WTC11 (cell line): ENCODE data around the gene RASSF3. TPM values are rescaled to one million over a fixed set of nuclear protein-coding genes. Genes with fewer than 3 reads are reported as not detected.

Experiments used
- ATAC-seq: fragments of 200-7000 bp; cut with Tn5 transposase; 2 replicates; pipeline ENCODE4 v1.10.0; 2021; ENCODE audit warnings: mild to moderate bottlenecking, moderate library complexity
- CTCF ChIA-PET: fragments of 300-600 bp; sonication (Branson Sonifier 250); formaldehyde crosslinking; loops from one replicate; lab custom pipeline; 2021; ENCODE audit warnings: antibody characterized with exemption; lab: Charles Lee
- POLR2A ChIA-PET: fragments of 350-600 bp; sonication (Branson Sonifier 250); formaldehyde crosslinking; loops from one replicate; lab custom pipeline; 2021; ENCODE audit warnings: antibody characterized with exemption; lab: Charles Lee
- DNase-seq: peaks from one replicate; pipeline ENCODE4 v3.0.0; 2021; ENCODE audit warnings: low spot score
- H3K27ac Mint-ChIP-seq: 2 replicates; pipeline ENCODE4 v1.8.0; 2021; ENCODE audit warnings: mixed read lengths
- H3K27me3 Mint-ChIP-seq: 2 replicates; pipeline ENCODE4 v1.8.0; 2021; ENCODE audit warnings: low read depth, mild to moderate bottlenecking, moderate library complexity, mixed read lengths
- H3K36me3 Mint-ChIP-seq: 2 replicates; pipeline ENCODE4 v1.8.0; 2021; ENCODE audit warnings: mixed read lengths
- H3K4me1 Mint-ChIP-seq: 2 replicates; pipeline ENCODE4 v1.8.0; 2022; ENCODE audit warnings: mixed read lengths
- H3K4me3 Mint-ChIP-seq: 2 replicates; pipeline ENCODE4 v1.8.0; 2021; ENCODE audit warnings: mild to moderate bottlenecking, moderate library complexity, mixed read lengths
- H3K9me3 Mint-ChIP-seq: 2 replicates; pipeline ENCODE4 v1.8.0; 2021; ENCODE audit warnings: mixed read lengths
- ATF1 ChIP-seq: sonication (generic); formaldehyde crosslinking; IDR thresholded peaks from 2 replicates; pipeline ENCODE4 v1.8.1; 2023; ENCODE audit warnings: mild to moderate bottlenecking, moderate library complexity, missing genetic modification reagents
- ESRRA ChIP-seq: sonication (generic); formaldehyde crosslinking; IDR thresholded peaks from 2 replicates; pipeline ENCODE4 v1.8.1; 2022; ENCODE audit warnings: mild to moderate bottlenecking, missing genetic modification reagents, borderline replicate concordance
- GABPB1 ChIP-seq: sonication (generic); formaldehyde crosslinking; IDR thresholded peaks from 2 replicates; pipeline ENCODE4 v1.8.1; 2023; ENCODE audit warnings: mild to moderate bottlenecking, missing genetic modification reagents
- JUN ChIP-seq: sonication (generic); formaldehyde crosslinking; IDR thresholded peaks from 2 replicates; pipeline ENCODE4 v1.8.0; 2023; ENCODE audit warnings: mild to moderate bottlenecking, missing genetic modification reagents
- NFATC4 ChIP-seq: fragments of 250-450 bp; sonication (Bioruptor Pico); IDR thresholded peaks from 2 replicates; pipeline ENCODE4 v1.9.0; 2021; ENCODE audit warnings: mild to moderate bottlenecking
- ZNF317 ChIP-seq: sonication (generic); formaldehyde crosslinking; IDR thresholded peaks from 2 replicates; pipeline ENCODE4 v1.8.1; 2023; ENCODE audit warnings: low read depth, mild to moderate bottlenecking, moderate library complexity, missing genetic modification reagents, borderline replicate concordance
- ZNF416 ChIP-seq: fragments of 250-450 bp; sonication (Bioruptor Pico); IDR thresholded peaks from 2 replicates; pipeline ENCODE4 v1.9.0; 2021; ENCODE audit warnings: mild to moderate bottlenecking, inconsistent platforms
- ZNF671 ChIP-seq: fragments of 250-450 bp; sonication (Bioruptor Pico); IDR thresholded peaks from 2 replicates; pipeline ENCODE4 v1.8.0; 2021; ENCODE audit warnings: mild to moderate bottlenecking
- total RNA-seq: library from RNA; stranded (reverse); gene quantifications from 3 replicates; pipeline ENCODE4 v1.2.3, GENCODE V29; 2021
- TF ChIP-seq, protein P1 (sequence below): sonication (generic); formaldehyde crosslinking; IDR thresholded peaks from 2 replicates; pipeline ENCODE4 v1.8.1; 2023; ENCODE audit warnings: mild to moderate bottlenecking, moderate library complexity, missing genetic modification reagents
- TF ChIP-seq, protein P2 (sequence below): sonication (generic); formaldehyde crosslinking; IDR thresholded peaks from 2 replicates; pipeline ENCODE4 v1.8.1; 2022; ENCODE audit warnings: low read depth, missing genetic modification reagents, borderline replicate concordance
- TF ChIP-seq, protein P3 (sequence below): sonication (generic); formaldehyde crosslinking; IDR thresholded peaks from 2 replicates; pipeline ENCODE4 v1.8.0; 2023; ENCODE audit warnings: mild to moderate bottlenecking, missing genetic modification reagents
- TF ChIP-seq, protein P4 (sequence below): sonication (generic); formaldehyde crosslinking; IDR thresholded peaks from 2 replicates; pipeline ENCODE4 v1.8.1; 2022; ENCODE audit warnings: low read depth, mild to moderate bottlenecking, moderate library complexity, missing genetic modification reagents, borderline replicate concordance
- TF ChIP-seq, protein P5 (sequence below): sonication (generic); formaldehyde crosslinking; IDR thresholded peaks from 2 replicates; pipeline ENCODE4 v1.8.0; 2022; ENCODE audit warnings: mild to moderate bottlenecking, missing genetic modification reagents
- TF ChIP-seq, protein P6 (sequence below): fragments of 250-450 bp; sonication (Bioruptor Pico); IDR thresholded peaks from 2 replicates; pipeline ENCODE4 v1.9.0; 2021; ENCODE audit warnings: moderate library complexity, mild to moderate bottlenecking, inconsistent platforms, borderline replicate concordance

Gene RASSF3
- total RNA-seq, 1 experiment from 2014 or later, result 54.7 TPM

DNA sequence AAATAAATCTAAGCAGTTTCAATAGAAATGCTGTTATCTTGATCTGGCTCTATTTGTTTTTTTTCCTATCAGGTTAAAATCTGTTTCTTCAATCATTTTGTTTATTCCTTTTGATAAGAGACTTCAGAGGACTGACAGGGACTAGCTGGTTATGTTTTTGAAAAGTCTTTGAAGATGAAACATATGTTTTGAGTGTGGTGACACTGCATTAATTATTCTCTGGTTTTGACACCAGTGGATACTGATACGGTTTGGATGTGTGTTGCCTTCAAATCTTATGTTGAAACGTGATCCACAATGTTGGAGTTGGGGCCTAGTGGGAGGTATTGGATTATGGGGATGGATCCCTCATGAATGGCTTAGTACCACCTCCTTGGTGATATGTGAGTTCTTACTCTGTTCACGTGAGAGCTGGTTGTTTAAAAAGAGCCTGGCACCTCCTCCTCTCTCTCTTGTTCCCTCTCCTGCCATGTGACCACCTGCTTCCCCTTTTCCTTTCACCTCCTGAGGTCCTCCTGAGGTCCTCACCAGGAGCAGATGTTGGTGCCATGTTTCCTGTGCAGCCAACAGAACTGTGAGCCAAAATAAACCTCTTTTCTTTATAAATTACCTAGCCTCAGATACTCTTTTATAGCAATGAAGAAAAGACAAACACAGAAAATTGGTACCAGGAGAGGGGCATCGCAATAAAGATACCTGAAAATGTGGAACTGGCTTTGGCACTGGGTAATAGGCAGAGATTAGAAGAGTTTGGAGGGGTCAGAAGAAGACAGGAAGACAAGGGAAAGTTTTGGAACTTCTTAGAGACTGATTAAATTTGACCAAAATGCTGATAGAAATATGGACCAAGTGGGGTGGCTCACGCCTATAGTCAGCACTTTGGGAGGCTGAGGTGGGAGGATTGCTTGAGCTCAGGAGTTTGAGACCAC, 23.0 kb downstream of the RASSF3 start:
- TF ChIP-seq JUN (CRISPR knock-in tag) (no peak), NFATC4 (CRISPR knock-in tag) (no peak), ZNF416 (CRISPR knock-in tag) (no peak)
- TF ChIP-seq, protein P1, sequence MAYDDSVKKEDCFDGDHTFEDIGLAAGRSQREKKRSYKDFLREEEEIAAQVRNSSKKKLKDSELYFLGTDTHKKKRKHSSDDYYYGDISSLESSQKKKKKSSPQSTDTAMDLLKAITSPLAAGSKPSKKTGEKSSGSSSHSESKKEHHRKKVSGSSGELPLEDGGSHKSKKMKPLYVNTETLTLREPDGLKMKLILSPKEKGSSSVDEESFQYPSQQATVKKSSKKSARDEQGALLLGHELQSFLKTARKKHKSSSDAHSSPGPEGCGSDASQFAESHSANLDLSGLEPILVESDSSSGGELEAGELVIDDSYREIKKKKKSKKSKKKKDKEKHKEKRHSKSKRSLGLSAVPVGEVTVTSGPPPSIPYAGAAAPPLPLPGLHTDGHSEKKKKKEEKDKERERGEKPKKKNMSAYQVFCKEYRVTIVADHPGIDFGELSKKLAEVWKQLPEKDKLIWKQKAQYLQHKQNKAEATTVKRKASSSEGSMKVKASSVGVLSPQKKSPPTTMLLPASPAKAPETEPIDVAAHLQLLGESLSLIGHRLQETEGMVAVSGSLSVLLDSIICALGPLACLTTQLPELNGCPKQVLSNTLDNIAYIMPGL (CRISPR knock-in tag), result no peak
- TF ChIP-seq, all 79 proteins: peak for 0
- Mint-ChIP-seq H3K27ac (peak overlapping the region; percentile 2; the same call in 1 of the 2 replicates), H3K36me3 (peaks cover 25% of the 10 kb centered on the region), H3K4me1 (peaks cover 29% of the 10 kb centered on the region), H3K27me3 (no peaks in the 10 kb centered on the region; the same call in 1 of the 2 replicates), H3K4me3 (no peak overlapping the region), H3K9me3 (peaks cover 15% of the 10 kb centered on the region)
- no peak for DNase-seq
- ChIA-PET CTCF (interaction anchor here (2.3 kb wide), 1 partner anchor 64 kb away, joined by 7 read pairs; no protein-coding TSS in a partner anchor), POLR2A (no interaction called here)
- ATAC-seq, result no peak

DNA sequence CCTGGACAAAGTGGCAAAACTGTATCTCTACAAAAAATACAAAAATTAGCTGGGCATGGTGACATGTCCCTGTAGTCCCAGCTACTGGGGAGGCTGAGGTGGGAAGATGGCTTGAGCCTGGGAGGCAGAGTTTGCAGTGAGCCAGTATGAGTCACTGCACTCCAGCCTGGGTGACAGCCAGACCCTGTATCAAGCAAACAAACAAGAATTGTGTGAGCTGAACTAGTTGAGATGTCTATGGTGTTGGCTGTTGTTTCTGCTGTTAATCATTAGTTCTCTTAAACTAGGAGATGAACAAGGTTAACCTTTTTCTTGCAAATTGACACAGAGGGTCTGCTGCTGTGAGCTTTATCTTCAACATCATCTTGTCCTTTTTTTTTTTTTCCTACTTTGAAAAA, 23.6 kb downstream of the RASSF3 start:
- Mint-ChIP-seq H3K27me3 (no peaks in the 10 kb centered on the region; the same call in 1 of the 2 replicates), H3K4me3 (no peak overlapping the region), H3K9me3 (peaks cover 15% of the 10 kb centered on the region), H3K36me3 (peaks cover 25% of the 10 kb centered on the region), H3K4me1 (peaks cover 33% of the 10 kb centered on the region), H3K27ac (no peak overlapping the region)
- DNase-seq (no peak), ATAC-seq (no peak)
- no peak for TF ChIP-seq ZNF317
- TF ChIP-seq, protein P2, sequence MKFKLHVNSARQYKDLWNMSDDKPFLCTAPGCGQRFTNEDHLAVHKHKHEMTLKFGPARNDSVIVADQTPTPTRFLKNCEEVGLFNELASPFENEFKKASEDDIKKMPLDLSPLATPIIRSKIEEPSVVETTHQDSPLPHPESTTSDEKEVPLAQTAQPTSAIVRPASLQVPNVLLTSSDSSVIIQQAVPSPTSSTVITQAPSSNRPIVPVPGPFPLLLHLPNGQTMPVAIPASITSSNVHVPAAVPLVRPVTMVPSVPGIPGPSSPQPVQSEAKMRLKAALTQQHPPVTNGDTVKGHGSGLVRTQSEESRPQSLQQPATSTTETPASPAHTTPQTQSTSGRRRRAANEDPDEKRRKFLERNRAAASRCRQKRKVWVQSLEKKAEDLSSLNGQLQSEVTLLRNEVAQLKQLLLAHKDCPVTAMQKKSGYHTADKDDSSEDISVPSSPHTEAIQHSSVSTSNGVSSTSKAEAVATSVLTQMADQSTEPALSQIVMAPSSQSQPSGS (CRISPR knock-in tag), result no peak
- no peak for TF ChIP-seq ATF1 (CRISPR knock-in tag)
- TF ChIP-seq, protein P3, sequence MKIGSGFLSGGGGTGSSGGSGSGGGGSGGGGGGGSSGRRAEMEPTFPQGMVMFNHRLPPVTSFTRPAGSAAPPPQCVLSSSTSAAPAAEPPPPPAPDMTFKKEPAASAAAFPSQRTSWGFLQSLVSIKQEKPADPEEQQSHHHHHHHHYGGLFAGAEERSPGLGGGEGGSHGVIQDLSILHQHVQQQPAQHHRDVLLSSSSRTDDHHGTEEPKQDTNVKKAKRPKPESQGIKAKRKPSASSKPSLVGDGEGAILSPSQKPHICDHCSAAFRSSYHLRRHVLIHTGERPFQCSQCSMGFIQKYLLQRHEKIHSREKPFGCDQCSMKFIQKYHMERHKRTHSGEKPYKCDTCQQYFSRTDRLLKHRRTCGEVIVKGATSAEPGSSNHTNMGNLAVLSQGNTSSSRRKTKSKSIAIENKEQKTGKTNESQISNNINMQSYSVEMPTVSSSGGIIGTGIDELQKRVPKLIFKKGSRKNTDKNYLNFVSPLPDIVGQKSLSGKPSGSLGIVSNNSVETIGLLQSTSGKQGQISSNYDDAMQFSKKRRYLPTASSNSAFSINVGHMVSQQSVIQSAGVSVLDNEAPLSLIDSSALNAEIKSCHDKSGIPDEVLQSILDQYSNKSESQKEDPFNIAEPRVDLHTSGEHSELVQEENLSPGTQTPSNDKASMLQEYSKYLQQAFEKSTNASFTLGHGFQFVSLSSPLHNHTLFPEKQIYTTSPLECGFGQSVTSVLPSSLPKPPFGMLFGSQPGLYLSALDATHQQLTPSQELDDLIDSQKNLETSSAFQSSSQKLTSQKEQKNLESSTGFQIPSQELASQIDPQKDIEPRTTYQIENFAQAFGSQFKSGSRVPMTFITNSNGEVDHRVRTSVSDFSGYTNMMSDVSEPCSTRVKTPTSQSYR (CRISPR knock-in tag), result no peak
- TF ChIP-seq, protein P4, sequence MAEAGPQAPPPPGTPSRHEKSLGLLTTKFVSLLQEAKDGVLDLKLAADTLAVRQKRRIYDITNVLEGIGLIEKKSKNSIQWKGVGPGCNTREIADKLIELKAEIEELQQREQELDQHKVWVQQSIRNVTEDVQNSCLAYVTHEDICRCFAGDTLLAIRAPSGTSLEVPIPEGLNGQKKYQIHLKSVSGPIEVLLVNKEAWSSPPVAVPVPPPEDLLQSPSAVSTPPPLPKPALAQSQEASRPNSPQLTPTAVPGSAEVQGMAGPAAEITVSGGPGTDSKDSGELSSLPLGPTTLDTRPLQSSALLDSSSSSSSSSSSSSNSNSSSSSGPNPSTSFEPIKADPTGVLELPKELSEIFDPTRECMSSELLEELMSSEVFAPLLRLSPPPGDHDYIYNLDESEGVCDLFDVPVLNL (CRISPR knock-in tag), result no peak
- TF ChIP-seq, protein P5, sequence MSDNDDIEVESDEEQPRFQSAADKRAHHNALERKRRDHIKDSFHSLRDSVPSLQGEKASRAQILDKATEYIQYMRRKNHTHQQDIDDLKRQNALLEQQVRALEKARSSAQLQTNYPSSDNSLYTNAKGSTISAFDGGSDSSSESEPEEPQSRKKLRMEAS, result no peak
- TF ChIP-seq, protein P6, sequence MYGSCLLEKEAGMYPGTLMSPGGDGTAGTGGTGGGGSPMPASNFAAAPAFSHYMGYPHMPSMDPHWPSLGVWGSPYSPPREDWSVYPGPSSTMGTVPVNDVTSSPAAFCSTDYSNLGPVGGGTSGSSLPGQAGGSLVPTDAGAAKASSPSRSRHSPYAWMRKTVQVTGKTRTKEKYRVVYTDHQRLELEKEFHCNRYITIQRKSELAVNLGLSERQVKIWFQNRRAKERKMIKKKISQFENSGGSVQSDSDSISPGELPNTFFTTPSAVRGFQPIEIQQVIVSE (CRISPR knock-in tag), result no peak
- TF ChIP-seq ZNF671, result no peak
- no peak for TF ChIP-seq ESRRA
- no peak for TF ChIP-seq GABPB1 (CRISPR knock-in tag)
- ChIA-PET POLR2A (no interaction called here), CTCF (interaction anchor here (2.3 kb wide), 1 partner anchor 64 kb away, joined by 7 read pairs; no protein-coding TSS in a partner anchor)
